Stimulated activated CD8-positive, alpha-beta memory T cell treated with anti-CD3 and anti-CD28 coated beads, Interleukin-7, amount 100 ng/mL, for 1 hour (primary cell): ENCODE measurements around the gene ZIC2.
"Not testable (repeated sequence)": the region's sequence is repeated elsewhere in the genome, so short reads cannot be mapped to it uniquely, and the experiment has no call there.

Source experiments
- DNase-seq, 2 donors: peaks; one replicate each; pipeline ENCODE4 v3.0.0-alpha.2; 2020; ENCODE audit warnings: low read depth in 2 of 2

The ZIC2 gene

DNA sequence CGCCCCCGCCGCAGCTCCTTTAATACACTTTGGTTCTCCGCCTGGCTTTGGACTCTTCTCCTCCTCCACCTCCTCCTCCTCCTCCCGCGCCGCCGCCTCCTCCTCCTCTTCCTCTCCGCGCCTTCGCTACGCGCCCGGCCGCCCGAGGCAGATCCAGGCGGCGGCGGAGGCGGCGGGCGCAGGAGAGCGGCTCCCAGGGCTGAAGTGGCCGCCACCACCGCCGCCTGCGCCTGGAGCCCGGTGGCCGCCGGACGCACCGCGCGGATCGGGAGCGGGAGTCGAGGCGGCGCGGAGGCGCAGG lies at the start of gene ZIC2:
TSS of gene ZIC2 (plus strand) at position 50 of the 301 bp plus-strand sequence. CDS start 281 bp downstream, outside the sequence.
- DNase-seq = no peak

DNA sequence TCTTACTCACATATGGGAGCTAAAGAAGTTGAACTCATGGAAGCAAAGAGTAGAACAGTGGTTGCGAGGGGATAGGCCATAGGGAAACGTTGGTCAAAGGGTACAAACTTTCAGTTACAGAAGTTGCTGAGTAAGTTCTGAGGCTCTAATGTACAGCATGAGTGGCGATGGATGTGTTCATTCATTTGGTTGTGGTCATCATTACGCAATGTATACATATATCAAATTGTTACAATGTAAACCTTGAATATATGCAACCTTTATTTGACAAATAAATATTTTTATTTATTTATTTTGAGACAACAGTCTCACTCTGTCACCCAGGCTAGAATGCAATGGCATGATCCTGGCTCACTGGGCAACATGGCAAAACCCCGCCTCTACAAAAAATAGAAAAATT lies 48.7 kb upstream of the ZIC2 start:
- no peak for DNase-seq

- DNase-seq = no peak
Measured at GRCh38 chr13:99935772-99936171, 45.8 kb upstream of the ZIC2 start.

- DNase-seq = no peak
Measured at GRCh38 chr13:99938635-99939034, 42.9 kb upstream of the ZIC2 start.

DNA sequence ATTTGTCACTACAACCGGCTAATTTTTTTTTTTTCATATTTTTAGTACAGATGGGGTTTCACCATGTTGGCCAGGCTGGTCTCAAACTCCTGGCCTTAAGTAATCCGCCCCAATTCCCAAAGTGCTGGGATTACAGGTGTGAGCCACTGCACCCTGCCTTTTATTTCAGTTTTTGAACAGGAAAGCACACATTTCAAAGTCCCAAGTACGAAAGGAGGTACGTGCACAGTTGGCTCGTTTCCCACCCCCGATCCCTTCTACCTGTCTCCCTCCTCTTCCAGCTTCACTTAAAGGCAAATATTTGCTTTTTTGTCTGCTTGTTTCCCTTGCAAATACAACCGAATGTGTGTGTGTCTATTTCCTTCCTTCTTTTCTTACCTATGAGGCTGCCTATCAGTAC lies 40.5 kb upstream of the ZIC2 start:
- DNase-seq = no peak

- no peak for DNase-seq
Measured at GRCh38 chr13:99941911-99942310, 39.7 kb upstream of the ZIC2 start.

DNA sequence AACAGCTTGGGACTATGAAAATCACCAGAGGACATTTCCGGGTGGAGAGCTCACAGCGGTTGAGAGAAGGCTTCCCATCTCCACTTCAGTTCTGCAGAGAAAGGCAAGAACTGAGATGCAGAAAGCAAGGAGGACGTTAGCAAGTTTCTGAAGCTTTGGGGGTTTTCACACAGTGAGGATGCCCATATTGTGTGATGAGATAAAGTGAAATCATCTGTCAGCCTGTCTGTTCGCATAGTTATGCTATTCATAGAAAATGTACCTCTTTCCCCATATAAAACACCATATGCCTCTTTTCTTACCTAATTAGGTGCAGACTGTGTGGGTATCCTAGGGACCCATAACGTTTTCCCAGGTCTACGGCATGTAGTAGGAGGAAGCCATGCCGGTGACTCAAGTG lies 37.5 kb upstream of the ZIC2 start:
- DNase-seq = no peak

DNA sequence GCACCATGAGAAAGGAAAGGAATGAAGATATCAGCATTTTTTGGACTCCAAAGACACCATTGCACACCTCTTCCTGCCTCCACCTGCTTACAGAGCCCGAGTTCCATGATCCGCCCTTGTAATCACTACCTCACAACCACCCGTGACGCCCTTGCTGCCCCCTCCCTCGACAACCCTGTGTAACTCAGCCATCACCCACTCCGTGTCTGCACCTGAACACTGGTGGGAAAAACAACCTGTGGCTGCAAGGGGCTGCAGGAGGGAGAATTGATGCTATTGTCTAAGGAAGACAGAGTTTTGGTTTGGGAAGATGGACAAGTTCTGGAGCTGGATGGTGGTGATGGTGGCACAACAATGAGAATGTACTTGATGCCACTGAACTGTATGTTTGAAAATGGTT lies 37.0 kb upstream of the ZIC2 start:
- DNase-seq = no peak

DNA sequence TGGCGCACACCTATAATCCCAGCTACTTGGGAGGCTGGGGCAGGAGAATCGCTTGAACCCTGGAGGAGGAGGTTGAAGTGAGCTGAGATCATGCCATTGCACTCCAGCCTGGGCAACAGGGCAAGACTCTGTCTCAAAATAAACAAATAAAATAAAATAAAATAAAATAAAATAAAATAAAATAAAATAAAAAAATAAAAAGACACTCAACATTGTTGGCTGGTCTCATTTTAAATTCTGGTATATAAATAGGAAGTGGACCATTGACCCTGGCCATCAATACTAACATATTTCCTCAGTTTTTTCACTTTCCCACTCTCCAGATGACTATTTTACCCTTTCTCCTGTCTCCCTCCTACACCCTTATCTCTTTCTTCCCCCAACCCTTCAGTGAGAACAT lies 36.1 kb upstream of the ZIC2 start:
- not testable (repeated sequence) for DNase-seq

- no peak for DNase-seq
Measured at GRCh38 chr13:99947666-99948065, 33.9 kb upstream of the ZIC2 start.

- DNase-seq = no peak
Measured at GRCh38 chr13:99948411-99948810, 33.2 kb upstream of the ZIC2 start.

DNA sequence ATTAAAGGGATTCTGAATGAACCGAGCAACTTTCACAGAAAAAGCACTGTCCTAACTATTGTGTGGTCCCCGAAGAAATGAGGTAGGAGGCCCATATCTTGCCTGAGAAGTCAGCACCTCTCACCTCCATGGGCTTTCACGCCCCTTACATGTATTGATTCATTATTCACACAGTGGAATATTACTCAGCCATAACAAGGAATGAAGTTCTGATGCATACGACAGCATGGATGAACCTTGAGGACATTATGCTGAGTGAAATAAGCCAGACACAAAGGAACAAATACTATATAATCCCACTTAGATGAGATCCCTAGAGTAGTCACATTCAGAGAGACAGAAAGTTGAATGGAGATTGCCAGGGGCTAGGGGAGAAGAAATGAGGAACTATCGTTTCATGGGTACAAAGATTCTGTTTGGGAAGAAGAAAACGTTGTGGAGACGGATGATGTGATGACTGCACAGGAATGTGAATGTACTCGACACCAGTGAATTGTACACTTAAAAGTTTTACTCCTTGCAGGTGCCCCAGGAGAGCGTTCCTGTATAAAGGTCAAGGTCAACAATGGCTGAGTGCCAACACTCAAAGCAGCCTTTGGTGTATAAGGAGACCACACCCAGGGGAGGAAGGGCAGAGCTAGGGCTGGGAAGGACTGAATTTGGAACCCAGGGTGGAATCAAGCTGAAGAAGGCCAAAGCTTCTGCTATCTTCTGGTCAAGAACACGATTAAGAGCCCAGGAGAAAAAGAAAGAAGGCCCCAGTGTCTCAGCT lies 32.5 kb upstream of the ZIC2 start:
- DNase-seq = no peak

DNA sequence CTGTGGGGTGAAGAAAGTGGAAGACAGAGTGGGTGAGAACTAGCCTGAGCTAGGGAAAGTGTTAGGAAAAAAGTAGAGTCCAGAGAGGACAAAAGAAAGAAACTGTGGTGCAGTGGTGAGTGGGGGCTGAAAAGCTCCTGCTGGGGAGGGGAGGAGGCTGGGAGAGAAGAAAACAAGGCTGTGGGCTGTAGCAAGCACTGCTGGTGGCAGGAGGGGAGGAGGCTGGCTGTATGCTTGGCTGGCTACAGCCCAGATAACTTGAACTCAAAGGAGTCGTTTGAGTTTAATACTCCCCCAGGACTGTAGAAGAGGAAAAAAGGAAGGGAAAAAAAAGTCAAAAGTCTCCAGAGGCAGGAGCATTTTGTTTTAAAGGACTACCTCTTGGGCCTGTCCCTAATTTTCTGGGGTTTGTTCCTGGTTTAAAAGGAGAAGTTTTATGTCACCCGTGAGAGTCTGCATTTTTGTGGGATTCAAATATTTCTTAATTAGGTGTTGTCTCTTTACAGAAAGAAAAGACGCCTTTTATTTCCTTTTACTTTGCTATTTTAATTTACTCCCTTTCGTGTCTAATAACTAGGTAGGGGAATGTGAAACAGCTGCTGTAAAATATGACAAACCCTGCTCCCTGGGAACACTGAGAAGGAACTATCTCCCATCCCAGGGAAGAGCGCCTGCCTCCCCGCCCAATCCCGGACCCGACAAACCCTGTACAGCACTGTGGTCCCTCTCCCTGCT lies 31.7 kb upstream of the ZIC2 start:
- DNase-seq = no peak

DNA sequence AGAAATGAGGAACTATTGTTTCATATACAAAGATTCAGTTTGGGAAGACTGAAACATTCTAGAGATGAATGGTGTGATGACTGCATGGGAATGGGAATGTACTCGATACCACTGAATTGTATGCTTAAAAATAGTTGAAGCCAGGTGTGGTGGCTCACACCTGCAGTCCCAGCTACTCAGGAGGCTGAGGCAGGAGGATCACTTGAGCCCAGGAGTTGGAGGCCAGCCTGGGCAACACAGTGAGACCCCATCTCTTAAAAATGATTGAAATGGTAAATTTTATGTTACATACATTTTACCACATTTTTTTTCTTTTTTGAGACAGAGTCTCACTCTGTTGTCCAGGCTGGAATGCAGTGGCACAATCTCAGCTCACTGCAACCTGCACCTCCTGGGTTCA lies 29.9 kb upstream of the ZIC2 start:
- DNase-seq = not testable (repeated sequence)

DNA sequence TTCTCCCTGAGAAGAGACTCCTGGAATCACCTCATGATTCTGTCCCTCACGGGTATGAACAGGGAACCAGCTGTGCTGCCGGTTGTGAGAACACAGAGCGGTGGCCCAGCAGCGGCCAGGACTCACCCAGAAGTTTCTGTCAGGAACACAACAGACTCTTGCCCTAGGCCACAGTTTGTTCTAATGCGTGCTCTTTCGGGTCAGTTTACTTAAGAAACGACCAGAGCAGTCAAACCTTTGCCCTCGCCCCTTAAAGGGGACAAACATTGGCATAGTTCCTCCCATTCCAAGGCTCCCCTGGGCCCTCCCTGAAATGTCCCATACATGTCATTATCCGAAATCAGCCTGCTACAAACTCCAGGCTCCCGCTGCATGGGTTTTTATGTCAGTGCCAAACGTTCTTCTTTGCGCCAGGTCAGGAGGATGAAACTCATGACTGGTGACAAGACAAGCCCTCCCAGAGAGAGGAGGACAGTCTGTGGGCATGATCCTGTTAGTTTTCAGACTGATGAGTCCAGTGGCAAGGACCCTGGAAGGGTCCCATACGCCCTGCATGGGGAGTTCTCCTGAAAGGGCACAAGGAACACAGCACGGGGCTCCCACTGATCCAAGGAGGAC lies 28.3 kb upstream of the ZIC2 start:
- no peak for DNase-seq

DNA sequence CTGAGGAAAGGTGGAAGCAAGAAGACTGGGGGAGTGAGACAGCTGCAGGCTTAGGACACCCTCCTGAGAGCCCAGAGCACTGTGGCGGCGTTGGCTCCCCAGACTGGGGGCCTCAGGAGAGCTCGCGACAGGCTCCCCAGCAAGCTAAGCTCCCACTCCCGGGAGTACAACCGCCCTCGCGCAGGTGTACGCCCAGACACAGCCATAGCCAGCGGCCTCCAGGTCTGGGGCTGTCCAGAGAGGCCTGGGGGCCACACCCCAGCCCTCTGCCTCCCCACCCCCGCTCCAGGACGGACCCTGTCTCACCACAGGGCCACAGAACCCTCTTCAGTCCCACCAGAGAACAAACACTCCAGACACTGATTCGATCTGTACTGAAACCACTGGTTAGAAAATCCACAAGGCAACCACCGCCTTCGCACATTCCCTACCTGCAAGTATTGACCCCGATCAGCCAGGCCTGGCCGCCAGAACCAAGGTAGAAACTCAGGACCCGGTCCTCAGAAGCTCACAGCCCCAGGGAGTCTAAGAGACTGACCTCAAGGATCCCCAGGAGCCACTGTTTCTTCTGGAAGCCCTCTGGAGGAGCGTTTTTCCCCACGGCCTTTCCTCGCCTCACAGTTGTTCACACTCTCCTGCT lies 26.4 kb upstream of the ZIC2 start:
- no peak for DNase-seq

- no peak for DNase-seq
Measured at GRCh38 chr13:99955747-99956472, 25.7 kb upstream of the ZIC2 start.

- no peak for DNase-seq
Measured at GRCh38 chr13:99956473-99957349, 24.9 kb upstream of the ZIC2 start.

- DNase-seq = no peak
Measured at GRCh38 chr13:99958406-99959126, 23.0 kb upstream of the ZIC2 start.

- DNase-seq = no peak
Measured at GRCh38 chr13:99959127-99959539, 22.5 kb upstream of the ZIC2 start.
